ENCODE data around the gene HSPA12A.

The HSPA12A gene

GRCh38 chr10:116780691-116781205 is 38.4 kb upstream of the HSPA12A start:
- H3K9ac ChIP-seq (ENCODE audit: low read depth, low read length) = no peak overlapping the region
- no peaks in the 10 kb centered on the region for H3K4me1 ChIP-seq (ENCODE audit: control insufficient read depth, insufficient read depth, low read length)
- H3K9me3 ChIP-seq (ENCODE audit: control insufficient read depth, insufficient read depth, low read length) = no peaks in the 10 kb centered on the region
- H3K27me3 ChIP-seq (ENCODE audit: control insufficient read depth, insufficient read depth, low read length) = no peaks in the 10 kb centered on the region
- H3K36me3 ChIP-seq (ENCODE audit: control insufficient read depth, insufficient read depth, low read length) = no peaks in the 10 kb centered on the region
- no peak overlapping the region for H3K4me3 ChIP-seq (ENCODE audit: low read depth, low read length)

- H3K4me3 ChIP-seq (ENCODE audit: low read depth, low read length) = no peak overlapping the region
- no peaks in the 10 kb centered on the region for H3K9me3 ChIP-seq (ENCODE audit: control insufficient read depth, insufficient read depth, low read length)
- no peaks in the 10 kb centered on the region for H3K4me1 ChIP-seq (ENCODE audit: control insufficient read depth, insufficient read depth, low read length)
- H3K9ac ChIP-seq (ENCODE audit: low read depth, low read length) = no peak overlapping the region
- no peaks in the 10 kb centered on the region for H3K36me3 ChIP-seq (ENCODE audit: control insufficient read depth, insufficient read depth, low read length)
- H3K27me3 ChIP-seq (ENCODE audit: control insufficient read depth, insufficient read depth, low read length) = no peaks in the 10 kb centered on the region
Measured at GRCh38 chr10:116779076-116779687, 36.8 kb upstream of the HSPA12A start.

- no peaks in the 10 kb centered on the region for H3K36me3 ChIP-seq (ENCODE audit: control insufficient read depth, insufficient read depth, low read length)
- H3K9me3 ChIP-seq (ENCODE audit: control insufficient read depth, insufficient read depth, low read length) = no peaks in the 10 kb centered on the region
- H3K9ac ChIP-seq (ENCODE audit: low read depth, low read length) = no peak overlapping the region
- H3K27me3 ChIP-seq (ENCODE audit: control insufficient read depth, insufficient read depth, low read length) = no peaks in the 10 kb centered on the region
- H3K4me3 ChIP-seq (ENCODE audit: low read depth, low read length) = no peak overlapping the region
- no peaks in the 10 kb centered on the region for H3K4me1 ChIP-seq (ENCODE audit: control insufficient read depth, insufficient read depth, low read length)
Measured at GRCh38 chr10:116777006-116777405, 34.6 kb upstream of the HSPA12A start.

- no peak overlapping the region for H3K9ac ChIP-seq (ENCODE audit: low read depth, low read length)
- H3K9me3 ChIP-seq (ENCODE audit: control insufficient read depth, insufficient read depth, low read length) = no peaks in the 10 kb centered on the region
- H3K27me3 ChIP-seq (ENCODE audit: control insufficient read depth, insufficient read depth, low read length) = no peaks in the 10 kb centered on the region
- H3K4me1 ChIP-seq (ENCODE audit: control insufficient read depth, insufficient read depth, low read length) = no peaks in the 10 kb centered on the region
- H3K4me3 ChIP-seq (ENCODE audit: low read depth, low read length) = no peak overlapping the region
- no peaks in the 10 kb centered on the region for H3K36me3 ChIP-seq (ENCODE audit: control insufficient read depth, insufficient read depth, low read length)
Measured at GRCh38 chr10:116775488-116776400, 33.4 kb upstream of the HSPA12A start.

GRCh38 chr10:116774728-116775151 is 32.4 kb upstream of the HSPA12A start:
- Histone ChIP-seq H3K9me3 (ENCODE audit: control insufficient read depth, insufficient read depth, low read length) (no peaks in the 10 kb centered on the region), H3K4me1 (ENCODE audit: control insufficient read depth, insufficient read depth, low read length) (no peaks in the 10 kb centered on the region), H3K27me3 (ENCODE audit: control insufficient read depth, insufficient read depth, low read length) (no peaks in the 10 kb centered on the region), H3K4me3 (ENCODE audit: low read depth, low read length) (no peak overlapping the region), H3K9ac (ENCODE audit: low read depth, low read length) (no peak overlapping the region), H3K36me3 (ENCODE audit: control insufficient read depth, insufficient read depth, low read length) (no peaks in the 10 kb centered on the region)

- no peak overlapping the region for H3K9ac ChIP-seq (ENCODE audit: low read depth, low read length)
- no peaks in the 10 kb centered on the region for H3K4me1 ChIP-seq (ENCODE audit: control insufficient read depth, insufficient read depth, low read length)
- no peaks in the 10 kb centered on the region for H3K36me3 ChIP-seq (ENCODE audit: control insufficient read depth, insufficient read depth, low read length)
- H3K27me3 ChIP-seq (ENCODE audit: control insufficient read depth, insufficient read depth, low read length) = no peaks in the 10 kb centered on the region
- H3K9me3 ChIP-seq (ENCODE audit: control insufficient read depth, insufficient read depth, low read length) = no peaks in the 10 kb centered on the region
- H3K4me3 ChIP-seq (ENCODE audit: low read depth, low read length) = no peak overlapping the region
Measured at GRCh38 chr10:116772909-116773705, 30.7 kb upstream of the HSPA12A start.

- no peaks in the 10 kb centered on the region for H3K9me3 ChIP-seq (ENCODE audit: control insufficient read depth, insufficient read depth, low read length)
- H3K4me3 ChIP-seq (ENCODE audit: low read depth, low read length) = no peak overlapping the region
- no peaks in the 10 kb centered on the region for H3K36me3 ChIP-seq (ENCODE audit: control insufficient read depth, insufficient read depth, low read length)
- H3K9ac ChIP-seq (ENCODE audit: low read depth, low read length) = no peak overlapping the region
- no peaks in the 10 kb centered on the region for H3K27me3 ChIP-seq (ENCODE audit: control insufficient read depth, insufficient read depth, low read length)
- H3K4me1 ChIP-seq (ENCODE audit: control insufficient read depth, insufficient read depth, low read length) = peaks cover 3% of the 10 kb centered on the region
Measured at GRCh38 chr10:116771959-116772585, 29.7 kb upstream of the HSPA12A start.

- no peak overlapping the region for H3K4me3 ChIP-seq (ENCODE audit: low read depth, low read length)
- peaks cover 3% of the 10 kb centered on the region for H3K4me1 ChIP-seq (ENCODE audit: control insufficient read depth, insufficient read depth, low read length)
- no peaks in the 10 kb centered on the region for H3K36me3 ChIP-seq (ENCODE audit: control insufficient read depth, insufficient read depth, low read length)
- no peak overlapping the region for H3K9ac ChIP-seq (ENCODE audit: low read depth, low read length)
- no peaks in the 10 kb centered on the region for H3K27me3 ChIP-seq (ENCODE audit: control insufficient read depth, insufficient read depth, low read length)
- H3K9me3 ChIP-seq (ENCODE audit: control insufficient read depth, insufficient read depth, low read length) = no peaks in the 10 kb centered on the region
Measured at GRCh38 chr10:116771101-116771958, 29.0 kb upstream of the HSPA12A start.

GRCh38 chr10:116770281-116770680 is 27.9 kb upstream of the HSPA12A start:
- Histone ChIP-seq H3K27me3 (ENCODE audit: control insufficient read depth, insufficient read depth, low read length) (no peaks in the 10 kb centered on the region), H3K4me3 (ENCODE audit: low read depth, low read length) (no peak overlapping the region), H3K9me3 (ENCODE audit: control insufficient read depth, insufficient read depth, low read length) (no peaks in the 10 kb centered on the region), H3K9ac (ENCODE audit: low read depth, low read length) (no peak overlapping the region), H3K4me1 (ENCODE audit: control insufficient read depth, insufficient read depth, low read length) (peaks cover 3% of the 10 kb centered on the region), H3K36me3 (ENCODE audit: control insufficient read depth, insufficient read depth, low read length) (no peaks in the 10 kb centered on the region)

- Histone ChIP-seq H3K9me3 (ENCODE audit: control insufficient read depth, insufficient read depth, low read length) (no peaks in the 10 kb centered on the region), H3K9ac (ENCODE audit: low read depth, low read length) (no peak overlapping the region), H3K4me3 (ENCODE audit: low read depth, low read length) (no peak overlapping the region), H3K36me3 (ENCODE audit: control insufficient read depth, insufficient read depth, low read length) (no peaks in the 10 kb centered on the region), H3K27me3 (ENCODE audit: control insufficient read depth, insufficient read depth, low read length) (no peaks in the 10 kb centered on the region), H3K4me1 (ENCODE audit: control insufficient read depth, insufficient read depth, low read length) (peaks cover 3% of the 10 kb centered on the region)
Measured at GRCh38 chr10:116769791-116770190, 27.4 kb upstream of the HSPA12A start.

All from iPS-15b (cell line).